ENCODE data around the gene PTH1R. TPM values are rescaled to one million over a fixed set of nuclear protein-coding genes. Genes with fewer than 3 reads are reported as not detected.

PTH1R gene
- total RNA-seq, 4 donors from 2014 or later = 2.1 to 26.8 (median 14.5) TPM

GRCh38 chr3:46938118-46938517 lies 60.6 kb downstream of the PTH1R start:
- Histone ChIP-seq H3K27me3 (no peaks in the 10 kb centered on the region), H3K36me3 (peaks cover 14 to 45% (median 35%) of the 10 kb centered on the region in 4 donors), H3K9me3 (no peaks in the 10 kb centered on the region), H3K27ac (replicated peaks in 1 of 4) (peak overlapping the region; percentile 14 to 77 (median 60)), H3K4me3 (no peak overlapping the region), H3K4me1 (peaks cover 75 to 86% (median 84%) of the 10 kb centered on the region in 4 donors)
- intact Hi-C loops (cut with DNase I) = loop anchor here (5.0 kb wide), 1 partner anchor 39 kb away; the partner anchor contains the start of genes CCDC12 and NBEAL2
- 98% methylated on average over 2 of the region's 2 CpGs for WGBS
- TF ChIP-seq EP300 (IDR thresholded peaks at IDR 0.05) (no peak), CTCF (IDR thresholded peaks at IDR 0.05) (no peak)
- no peak for DNase-seq (ENCODE audit: extremely low spot score)

- no peaks in the 10 kb centered on the region for H3K27me3 ChIP-seq
- H3K36me3 ChIP-seq = peaks cover 14 to 45% (median 35%) of the 10 kb centered on the region in 4 donors
- intact Hi-C loops (cut with DNase I) = loop anchor here (5.0 kb wide), 1 partner anchor 37 kb away; the partner anchor contains the start of genes CCDC12 and NBEAL2
- no peak overlapping the region for H3K4me3 ChIP-seq
- WGBS = 76% methylated on average over 9 of the region's 12 CpGs
- no peak for DNase-seq (ENCODE audit: extremely low spot score)
- peak overlapping the region; percentile 53 to 77 (median 60) for H3K27ac ChIP-seq (replicated peaks in 1 of 4)
- TF ChIP-seq EP300 (IDR thresholded peaks at IDR 0.05) (no peak), POLR2A (IDR thresholded peaks at IDR 0.05; ENCODE audit: low read depth) (no peak), POLR2AphosphoS5 (IDR thresholded peaks at IDR 0.05) (no peak), CTCF (IDR thresholded peaks at IDR 0.05) (no peak)
- peaks cover 75 to 86% (median 84%) of the 10 kb centered on the region in 4 donors for H3K4me1 ChIP-seq
- H3K9me3 ChIP-seq = no peaks in the 10 kb centered on the region
Measured at GRCh38 chr3:46939578-46940445, 62.3 kb downstream of the PTH1R start.

- DNase-seq (ENCODE audit: extremely low spot score) = no peak
- Histone ChIP-seq H3K36me3 (peaks cover 14 to 36% (median 28%) of the 10 kb centered on the region in 4 donors), H3K4me1 (peaks cover 68 to 83% (median 77%) of the 10 kb centered on the region in 4 donors), H3K27ac (replicated peaks in 1 of 4) (no peak overlapping the region), H3K9me3 (no peaks in the 10 kb centered on the region), H3K27me3 (no peaks in the 10 kb centered on the region), H3K4me3 (no peak overlapping the region)
- intact Hi-C loops (cut with DNase I) = no loop called here
- TF ChIP-seq CTCF (IDR thresholded peaks at IDR 0.05) (no peak), POLR2A (IDR thresholded peaks at IDR 0.05; ENCODE audit: low read depth) (no peak), EP300 (IDR thresholded peaks at IDR 0.05) (no peak), POLR2AphosphoS5 (IDR thresholded peaks at IDR 0.05) (no peak)
- 96% methylated on average over 4 of the region's 7 CpGs for WGBS
Measured at GRCh38 chr3:46942076-46942475, 64.6 kb downstream of the PTH1R start.

- peaks cover 14 to 31% (median 24%) of the 10 kb centered on the region in 4 donors for H3K36me3 ChIP-seq
- no peak overlapping the region for H3K4me3 ChIP-seq
- H3K27me3 ChIP-seq = no peaks in the 10 kb centered on the region
- no peak for TF ChIP-seq POLR2AphosphoS5 (IDR thresholded peaks at IDR 0.05)
- TF ChIP-seq CTCF (IDR thresholded peaks at IDR 0.05) = no peak
- no peak for TF ChIP-seq EP300 (IDR thresholded peaks at IDR 0.05)
- TF ChIP-seq POLR2A (IDR thresholded peaks at IDR 0.05; ENCODE audit: low read depth) = no peak
- H3K27ac ChIP-seq (replicated peaks in 1 of 4) = peak overlapping the region; percentile 10 to 35 (median 22)
- no peaks in the 10 kb centered on the region for H3K9me3 ChIP-seq
- DNase-seq (ENCODE audit: extremely low spot score) = no peak
- H3K4me1 ChIP-seq = peaks cover 71 to 84% (median 78%) of the 10 kb centered on the region in 4 donors
- 86% methylated on average over 12 of the region's 12 CpGs for WGBS
- intact Hi-C loops (cut with DNase I) = no loop called here
Measured at GRCh38 chr3:46942481-46943236, 65.1 kb downstream of the PTH1R start.

Measured in esophagus muscularis mucosa (tissue), 4 donors.